ENCODE data around the gene SERP2.

DNA sequence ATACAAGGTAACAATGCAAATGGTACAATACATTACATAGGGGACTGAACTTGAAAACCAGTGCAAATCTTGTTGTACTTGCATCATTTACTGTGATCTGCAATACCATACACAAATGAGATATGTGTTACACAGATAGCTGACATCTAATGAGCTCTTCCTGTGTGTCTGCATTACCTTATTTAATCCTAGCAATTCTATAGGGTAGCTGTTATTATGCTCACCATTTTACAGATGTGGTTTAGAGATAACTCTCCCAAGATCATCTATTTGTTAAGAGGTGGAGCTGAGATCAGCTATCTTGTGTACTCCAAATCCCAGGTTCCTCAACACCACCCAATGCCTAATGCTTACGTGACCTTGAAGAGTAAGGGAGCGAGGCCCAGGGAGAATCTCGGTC lies 21.4 kb upstream of the SERP2 start:
- TF ChIP-seq, protein P1, sequence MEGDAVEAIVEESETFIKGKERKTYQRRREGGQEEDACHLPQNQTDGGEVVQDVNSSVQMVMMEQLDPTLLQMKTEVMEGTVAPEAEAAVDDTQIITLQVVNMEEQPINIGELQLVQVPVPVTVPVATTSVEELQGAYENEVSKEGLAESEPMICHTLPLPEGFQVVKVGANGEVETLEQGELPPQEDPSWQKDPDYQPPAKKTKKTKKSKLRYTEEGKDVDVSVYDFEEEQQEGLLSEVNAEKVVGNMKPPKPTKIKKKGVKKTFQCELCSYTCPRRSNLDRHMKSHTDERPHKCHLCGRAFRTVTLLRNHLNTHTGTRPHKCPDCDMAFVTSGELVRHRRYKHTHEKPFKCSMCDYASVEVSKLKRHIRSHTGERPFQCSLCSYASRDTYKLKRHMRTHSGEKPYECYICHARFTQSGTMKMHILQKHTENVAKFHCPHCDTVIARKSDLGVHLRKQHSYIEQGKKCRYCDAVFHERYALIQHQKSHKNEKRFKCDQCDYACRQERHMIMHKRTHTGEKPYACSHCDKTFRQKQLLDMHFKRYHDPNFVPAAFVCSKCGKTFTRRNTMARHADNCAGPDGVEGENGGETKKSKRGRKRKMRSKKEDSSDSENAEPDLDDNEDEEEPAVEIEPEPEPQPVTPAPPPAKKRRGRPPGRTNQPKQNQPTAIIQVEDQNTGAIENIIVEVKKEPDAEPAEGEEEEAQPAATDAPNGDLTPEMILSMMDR (IDR thresholded peaks at IDR 0.05 in 2 of 3, conservative IDR thresholded peaks at IDR 0.05 in 1 of 3; ENCODE audit: borderline replicate concordance in 1 of 3, insufficient read depth in 1 of 3, low read depth in 2 of 3, low read length in 2 of 3), result no peak
- no peak for TF ChIP-seq POLR2AphosphoS5 (IDR thresholded peaks at IDR 0.05; ENCODE audit: low read depth, low read length)
- TF ChIP-seq, protein P2, sequence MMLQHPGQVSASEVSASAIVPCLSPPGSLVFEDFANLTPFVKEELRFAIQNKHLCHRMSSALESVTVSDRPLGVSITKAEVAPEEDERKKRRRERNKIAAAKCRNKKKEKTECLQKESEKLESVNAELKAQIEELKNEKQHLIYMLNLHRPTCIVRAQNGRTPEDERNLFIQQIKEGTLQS (IDR thresholded peaks at IDR 0.05), result no peak
- TF ChIP-seq SP1 (IDR thresholded peaks at IDR 0.05; ENCODE audit: low read depth), result no peak

All from HCT116 (cell line).